Peyer's patch (tissue), 4 donors: ENCODE results near the gene IMPACT.

Source experiments
- CTCF ChIP-seq, 6 experiments: fragments of 450-650 bp in 4 of 6; fragments of 200-600 bp in 2 of 6; sonication (generic) in 1 of 6; IDR thresholded peaks; one replicate each; pipeline ENCODE4 v1.5.1; 2017 to 2019; ENCODE audit warnings: antibody characterized with exemption in 6 of 6, mild to moderate bottlenecking in 3 of 6, moderate library complexity in 1 of 6
- POLR2A ChIP-seq, 2 donors: fragments of 450-650 bp; IDR thresholded peaks; one replicate each; pipeline ENCODE4 v1.5.1; 2017; ENCODE audit warnings: antibody characterized with exemption in 2 of 2, mild to moderate bottlenecking in 2 of 2, moderate library complexity in 2 of 2

DNA sequence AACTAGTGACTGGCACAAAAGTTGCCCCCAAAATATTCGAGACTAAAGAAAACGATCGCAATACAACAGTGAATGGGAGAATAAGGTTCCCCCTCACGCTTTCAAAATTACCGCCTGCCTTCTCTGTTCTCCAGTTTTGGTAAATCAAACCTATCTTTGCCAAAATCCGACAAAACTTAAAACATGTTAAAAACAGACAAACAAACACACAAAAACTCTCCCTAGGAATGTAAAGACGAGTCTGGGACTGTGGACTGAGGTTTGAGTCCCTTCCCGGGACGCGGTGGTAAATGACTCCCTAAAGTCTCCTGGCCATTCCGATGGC lies 435 bp upstream of the IMPACT start:
- TF ChIP-seq CTCF (IDR thresholded peaks at IDR 0.05) (no peak), POLR2A (IDR thresholded peaks at IDR 0.05) (no peak)
